Kidney epithelial cell (primary cell): ENCODE results near the gene ATF1. TPM values are rescaled to one million over a fixed set of nuclear protein-coding genes. Genes with fewer than 3 reads are reported as not detected.

ENCODE experiments used
- DNase-seq: peaks from one replicate; pipeline ENCODE4 v3.0.0-alpha.2; 2010; ENCODE audit warnings: low read depth
- H3K27me3 ChIP-seq: 2 replicates; pipeline ENCODE4 v1.6.0; 2011; ENCODE audit warnings: low read length; ENCODE audit not compliant: control insufficient read depth, insufficient read depth
- H3K36me3 ChIP-seq: 2 replicates; pipeline ENCODE4 v1.5.1; 2011; ENCODE audit warnings: low read length; ENCODE audit not compliant: control insufficient read depth, insufficient read depth
- H3K4me3 ChIP-seq: 2 replicates; pipeline ENCODE4 v1.5.1; 2011; ENCODE audit warnings: low read depth, mild to moderate bottlenecking, control low read depth, low read length
- CTCF ChIP-seq: IDR thresholded peaks from 2 replicates; pipeline ENCODE4 v1.5.1; 2011; ENCODE audit warnings: mild to moderate bottlenecking, moderate library complexity, low read length, control low read depth, inconsistent platforms; ENCODE audit not compliant: insufficient read depth, poor library complexity, severe bottlenecking
- total RNA-seq: library from RNA; depleted of rRNA; stranded (reverse); fragments of >200 nt; gene quantifications from 2 replicates; pipeline ENCODE4 v1.2.3, GENCODE V29; 2015

ATF1 gene
- total RNA-seq, 1 donor from 2014 or later: 17.3 TPM

- H3K27me3 ChIP-seq: no peaks in the 10 kb centered on the region
- TF ChIP-seq CTCF: no peak
- DNase-seq: no peak
- no peak overlapping the region for H3K4me3 ChIP-seq
- H3K36me3 ChIP-seq: no peaks in the 10 kb centered on the region
These were observed 30.2 kb upstream of the ATF1 start for GRCh38 chr12:50733706-50734105.

- no peak overlapping the region for H3K4me3 ChIP-seq
- DNase-seq: no peak
- H3K27me3 ChIP-seq: no peaks in the 10 kb centered on the region
- TF ChIP-seq CTCF: peak; percentile 75
- no peaks in the 10 kb centered on the region for H3K36me3 ChIP-seq
These were observed 29.3 kb upstream of the ATF1 start for GRCh38 chr12:50734409-50735263.

DNA sequence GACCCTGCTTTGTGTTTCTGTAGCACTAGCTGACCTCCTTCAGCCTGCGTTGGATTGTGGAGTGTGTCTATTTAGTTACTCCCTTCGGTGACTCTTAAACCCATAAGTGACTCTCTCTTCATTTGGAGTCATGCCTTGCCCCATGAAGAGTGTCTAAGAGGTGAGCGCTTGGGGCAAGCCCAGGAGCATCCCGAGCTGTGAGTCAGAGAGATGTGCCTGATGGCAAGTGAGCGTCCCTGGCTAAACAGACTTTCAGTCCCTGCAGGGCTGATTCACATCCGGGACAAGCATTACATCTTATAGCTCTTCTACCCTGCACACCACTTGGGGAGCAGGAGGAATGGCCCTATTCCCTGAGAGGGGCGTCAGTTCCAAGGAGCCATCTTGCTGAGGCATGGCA lies 24.3 kb upstream of the ATF1 start:
- Histone ChIP-seq H3K4me3 (no peak overlapping the region), H3K27me3 (no peaks in the 10 kb centered on the region), H3K36me3 (peaks cover 3% of the 10 kb centered on the region)
- no peak for DNase-seq
- no peak for TF ChIP-seq CTCF

DNA sequence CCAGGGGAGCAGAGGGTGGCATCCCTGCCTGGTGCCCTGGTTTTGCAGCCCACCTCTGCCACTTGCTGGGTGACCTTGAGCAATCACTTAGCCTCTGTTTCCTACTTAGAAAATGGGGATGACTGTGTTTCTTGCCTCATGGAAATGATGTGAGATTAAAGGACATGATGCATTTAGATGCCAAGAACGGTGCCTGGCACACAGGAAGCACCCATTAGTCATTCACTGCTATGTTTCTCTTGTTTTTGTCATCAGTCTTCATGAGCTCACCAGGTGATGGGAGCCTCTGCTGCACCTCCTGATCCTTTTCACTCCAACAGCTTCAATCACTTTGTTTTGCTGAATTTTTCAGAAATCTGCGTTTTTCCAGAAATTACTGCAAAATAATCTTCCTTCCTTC lies 23.6 kb upstream of the ATF1 start:
- peaks cover 3% of the 10 kb centered on the region for H3K36me3 ChIP-seq
- no peaks in the 10 kb centered on the region for H3K27me3 ChIP-seq
- H3K4me3 ChIP-seq: no peak overlapping the region
- TF ChIP-seq CTCF: no peak
- DNase-seq: no peak

- TF ChIP-seq CTCF: no peak
- no peak overlapping the region for H3K4me3 ChIP-seq
- peaks cover 3% of the 10 kb centered on the region for H3K36me3 ChIP-seq
- no peaks in the 10 kb centered on the region for H3K27me3 ChIP-seq
- no peak for DNase-seq
These were observed 21.1 kb upstream of the ATF1 start for GRCh38 chr12:50742776-50743175.

GRCh38 chr12:50745861-50746260 lies 18.0 kb upstream of the ATF1 start:
- no peak for DNase-seq
- no peak for TF ChIP-seq CTCF
- peaks cover 3% of the 10 kb centered on the region for H3K36me3 ChIP-seq

More at GRCh38 chr12:50745861-50746260, 18.0 kb upstream of the ATF1 start:
- Histone ChIP-seq H3K27me3 (no peaks in the 10 kb centered on the region), H3K4me3 (no peak overlapping the region)
